Left lung (tissue), 10 donors: ENCODE results near the gene EGLN2. TPM values are rescaled to one million over a fixed set of nuclear protein-coding genes. Genes with fewer than 3 reads are reported as not detected.
"Not testable (repeated sequence)": the region's sequence is repeated elsewhere in the genome, so short reads cannot be mapped to it uniquely, and the experiment has no call there.

Experiments
- ATAC-seq: fragments of 200-7000 bp; cut with Tn5 transposase; one replicate; pipeline ENCODE4 v1.9.1; 2020; ENCODE audit warnings: moderate library complexity
- DNase-seq, 4 donors: peaks; one replicate each; pipeline ENCODE4 v3.0.0-alpha.2; 2013 to 2020
- H3K27ac ChIP-seq, 2 donors: fragments of 200-600 bp; sonication (generic) in 1 of 2; one replicate each; pipeline versions ENCODE4 v1.5.0 to v1.8.0; 2020 to 2021
- H3K27me3 ChIP-seq, 2 donors: fragments of 200-600 bp; sonication (generic) in 1 of 2; one replicate each; pipeline versions ENCODE4 v1.5.0 to v1.8.0; 2020 to 2021
- H3K36me3 ChIP-seq, 2 donors: fragments of 200-600 bp; sonication (generic) in 1 of 2; one replicate each; pipeline versions ENCODE4 v1.5.0 to v1.8.0; 2020 to 2021
- H3K4me1 ChIP-seq, 2 donors: fragments of 200-600 bp; one replicate each; pipeline ENCODE4 v1.8.0; 2021
- H3K4me3 ChIP-seq, 2 donors: fragments of 200-600 bp; sonication (generic) in 1 of 2; one replicate each; pipeline versions ENCODE4 v1.5.0 to v1.8.0; 2020 to 2021; ENCODE audit warnings: mild to moderate bottlenecking in 1 of 2
- H3K9me3 ChIP-seq, 2 donors: fragments of 200-600 bp; sonication (generic) in 1 of 2; one replicate each; pipeline versions ENCODE4 v1.5.0 to v1.8.0; 2020 to 2021
- intact Hi-C, 2 donors: fragments of 100-400 bp; cut with DNase I; formaldehyde crosslinking; loops; one replicate each; pipeline versions ENCODE4 v1.11.2 to v1.14.2; 2022
- polyA plus RNA-seq, 6 donors: library from polyadenylated mRNA; unstranded; fragments of 120-200 nt; gene quantifications; one replicate each; pipeline ENCODE4 v1.2.1, GENCODE V29; 2013; ENCODE audit not compliant: insufficient read length in 6 of 6
- total RNA-seq, 2 donors: library from RNA; stranded (reverse); fragmentation: NEBNext Ultra II Directional; extraction: Animal tissue kit (Norgen Biotek cat#: 25700); gene quantifications; one replicate each; pipeline ENCODE4 v1.2.1, GENCODE V29; 2021
- TF ChIP-seq, protein P1 (sequence below), 2 donors: fragments of 200-600 bp; sonication (generic) in 1 of 2; IDR thresholded peaks; one replicate each; pipeline versions ENCODE4 v1.5.0 to v1.8.0; 2021; ENCODE audit warnings: antibody characterized with exemption in 2 of 2
- donor health status: DM: no; HTN: yes; CAD: no.
- donor health status: DM: no; HTN: no; CAD: no.

EGLN2 gene
- total and polyA plus RNA-seq, 8 donors, result 57.0 to 150 (median 75.9) TPM

DNA sequence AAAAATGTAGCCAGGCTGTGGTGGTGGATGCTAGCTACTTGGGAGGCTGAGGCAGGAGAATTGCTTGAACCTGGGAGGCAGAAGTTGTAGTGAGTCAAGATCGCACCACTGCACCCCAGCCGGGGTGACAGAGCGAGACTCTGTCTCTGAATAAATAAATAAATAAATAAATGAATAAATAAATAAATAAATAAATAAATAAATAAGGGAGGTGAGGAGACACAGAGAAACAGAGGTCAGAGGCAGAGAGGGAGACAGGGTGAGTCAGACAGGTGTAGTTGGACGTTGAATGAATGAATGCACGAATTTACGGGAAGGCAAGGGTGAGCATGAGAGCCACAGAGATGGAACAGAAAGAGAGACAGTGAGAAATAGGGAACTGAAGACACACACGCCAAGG is 17.9 kb upstream of the EGLN2 start:
- Histone ChIP-seq H3K4me1 (peaks cover 7 to 22% of the 10 kb centered on the region in 2 donors), H3K27ac (no peak overlapping the region), H3K36me3 (peaks cover 0 to 31% of the 10 kb centered on the region in 2 donors), H3K9me3 (no peaks in the 10 kb centered on the region), H3K4me3 (no peak overlapping the region), H3K27me3 (no peaks in the 10 kb centered on the region)
- DNase-seq, result no peak
- no peak for ATAC-seq
- TF ChIP-seq, protein P1, sequence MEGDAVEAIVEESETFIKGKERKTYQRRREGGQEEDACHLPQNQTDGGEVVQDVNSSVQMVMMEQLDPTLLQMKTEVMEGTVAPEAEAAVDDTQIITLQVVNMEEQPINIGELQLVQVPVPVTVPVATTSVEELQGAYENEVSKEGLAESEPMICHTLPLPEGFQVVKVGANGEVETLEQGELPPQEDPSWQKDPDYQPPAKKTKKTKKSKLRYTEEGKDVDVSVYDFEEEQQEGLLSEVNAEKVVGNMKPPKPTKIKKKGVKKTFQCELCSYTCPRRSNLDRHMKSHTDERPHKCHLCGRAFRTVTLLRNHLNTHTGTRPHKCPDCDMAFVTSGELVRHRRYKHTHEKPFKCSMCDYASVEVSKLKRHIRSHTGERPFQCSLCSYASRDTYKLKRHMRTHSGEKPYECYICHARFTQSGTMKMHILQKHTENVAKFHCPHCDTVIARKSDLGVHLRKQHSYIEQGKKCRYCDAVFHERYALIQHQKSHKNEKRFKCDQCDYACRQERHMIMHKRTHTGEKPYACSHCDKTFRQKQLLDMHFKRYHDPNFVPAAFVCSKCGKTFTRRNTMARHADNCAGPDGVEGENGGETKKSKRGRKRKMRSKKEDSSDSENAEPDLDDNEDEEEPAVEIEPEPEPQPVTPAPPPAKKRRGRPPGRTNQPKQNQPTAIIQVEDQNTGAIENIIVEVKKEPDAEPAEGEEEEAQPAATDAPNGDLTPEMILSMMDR (IDR thresholded peaks at IDR 0.05), result no peak
- intact Hi-C loops, result no loop called here

DNA sequence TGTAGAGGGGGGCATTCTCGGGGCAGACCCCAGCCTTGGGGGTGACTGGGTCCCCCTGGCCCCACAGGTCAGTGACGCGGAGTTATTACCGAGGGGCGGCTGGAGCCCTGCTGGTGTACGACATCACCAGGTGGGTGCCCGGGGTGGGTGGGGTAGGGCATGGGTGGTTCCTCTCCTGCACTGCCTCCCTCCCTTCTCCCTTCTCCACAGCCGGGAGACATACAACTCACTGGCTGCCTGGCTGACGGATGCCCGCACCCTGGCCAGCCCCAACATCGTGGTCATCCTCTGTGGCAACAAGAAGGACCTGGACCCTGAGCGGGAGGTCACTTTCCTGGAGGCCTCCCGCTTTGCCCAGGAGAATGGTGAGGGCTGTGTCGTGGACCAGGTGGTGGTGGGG is 15.3 kb upstream of the EGLN2 start:
- peak in 1 of 4 donors; percentile 45 for DNase-seq
- TF ChIP-seq, protein P1 (IDR thresholded peaks at IDR 0.05), result no peak

DNA sequence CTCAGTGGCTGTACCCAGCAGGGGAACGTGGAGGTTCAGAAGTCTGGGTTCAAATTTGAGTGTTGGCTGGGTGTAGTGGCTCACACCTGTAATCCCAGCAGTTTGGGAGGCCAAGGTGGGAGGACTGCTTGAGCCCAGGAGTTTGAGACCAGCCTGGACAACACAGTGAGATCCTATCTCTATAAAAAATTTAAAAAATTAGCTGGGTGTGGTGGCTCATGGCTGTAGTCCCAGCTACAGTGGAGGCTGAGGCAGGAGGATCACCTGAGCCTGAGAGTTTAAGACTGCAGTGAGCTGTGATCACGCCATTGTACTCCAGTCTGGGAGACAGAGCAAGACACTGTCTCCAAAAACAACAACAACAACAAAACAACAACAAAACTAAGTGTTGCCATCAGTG is 14.8 kb upstream of the EGLN2 start:
- H3K9me3 ChIP-seq, DNase-seq, H3K4me1 ChIP-seq, H3K4me3 ChIP-seq, H3K27me3 ChIP-seq, H3K27ac ChIP-seq, intact Hi-C loops, ATAC-seq: not testable (repeated sequence)
- H3K36me3 ChIP-seq, result peaks cover 0 to 58% of the 10 kb centered on the region in 2 donors

More for the DNA sequence above, 15.3 kb upstream of the EGLN2 start:
- Histone ChIP-seq H3K27ac (no peak overlapping the region), H3K36me3 (peaks cover 0 to 55% of the 10 kb centered on the region in 2 donors), H3K4me3 (no peak overlapping the region), H3K9me3 (no peaks in the 10 kb centered on the region), H3K4me1 (peaks cover 0 to 11% of the 10 kb centered on the region in 2 donors), H3K27me3 (no peaks in the 10 kb centered on the region)
- intact Hi-C loops, result no loop called here
- ATAC-seq, result no peak

- Histone ChIP-seq H3K27ac (no peak overlapping the region), H3K9me3 (no peaks in the 10 kb centered on the region), H3K4me1 (no peaks in the 10 kb centered on the region), H3K4me3 (no peak overlapping the region), H3K27me3 (no peaks in the 10 kb centered on the region), H3K36me3 (peaks cover 0 to 68% of the 10 kb centered on the region in 2 donors)
- DNase-seq, result no peak
- intact Hi-C loops, result no loop called here
- ATAC-seq, result no peak
- TF ChIP-seq, protein P1 (IDR thresholded peaks at IDR 0.05), result no peak
These were observed 13.5 kb upstream of the EGLN2 start for GRCh38 chr19:40785526-40785925.

DNA sequence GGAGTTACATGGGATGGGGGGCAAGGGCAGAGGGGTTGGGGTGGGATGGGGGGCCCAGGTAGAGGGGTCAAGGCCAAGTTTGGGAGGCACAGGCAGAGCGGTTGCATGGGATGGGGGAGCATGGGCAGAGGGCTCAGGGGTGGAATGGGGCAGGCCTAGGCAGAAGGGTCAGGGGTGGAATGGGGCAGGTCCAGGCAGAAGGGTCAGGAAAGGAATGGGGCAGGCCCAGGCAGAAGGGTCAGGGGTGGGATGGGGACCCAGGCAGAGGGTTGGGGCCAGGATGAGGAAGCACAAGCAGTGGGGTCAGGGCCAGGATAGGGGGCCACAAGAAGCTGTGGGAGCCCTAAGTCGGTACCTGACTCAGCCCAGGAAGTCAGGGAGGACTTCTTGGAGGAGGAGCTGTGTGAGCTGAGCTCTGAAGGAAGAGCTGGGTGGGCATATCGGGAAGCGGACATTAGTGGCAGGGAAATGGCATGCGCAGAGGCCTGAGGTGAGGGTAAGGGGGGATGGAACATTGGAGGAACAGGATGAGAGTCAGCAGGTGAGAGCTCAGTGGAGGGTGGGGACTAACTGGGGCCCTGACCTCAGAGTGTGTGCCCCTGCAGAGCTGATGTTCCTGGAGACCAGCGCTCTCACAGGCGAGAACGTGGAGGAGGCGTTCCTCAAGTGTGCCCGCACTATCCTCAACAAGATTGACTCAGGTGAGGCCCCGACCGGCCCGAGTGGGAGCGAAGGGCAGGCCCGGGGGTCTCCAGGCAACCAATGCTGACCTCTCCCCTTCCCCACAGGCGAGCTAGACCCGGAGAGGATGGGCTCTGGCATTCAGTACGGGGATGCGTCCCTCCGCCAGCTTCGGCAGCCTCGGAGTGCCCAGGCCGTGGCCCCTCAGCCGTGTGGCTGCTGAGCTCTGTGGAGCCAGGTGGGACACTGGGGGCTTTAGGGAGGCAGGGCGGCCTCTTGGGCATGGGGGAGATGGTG is 12.6 kb upstream of the EGLN2 start:
- Histone ChIP-seq H3K9me3 (no peaks in the 10 kb centered on the region), H3K27ac (no peak overlapping the region), H3K27me3 (no peaks in the 10 kb centered on the region), H3K36me3 (peaks cover 0 to 77% of the 10 kb centered on the region in 2 donors), H3K4me1 (no peaks in the 10 kb centered on the region), H3K4me3 (no peak overlapping the region)
- DNase-seq, result peak in 1 of 4 donors; percentile 53
- no peak for ATAC-seq
- TF ChIP-seq, protein P1 (IDR thresholded peaks at IDR 0.05), result no peak
- intact Hi-C loops, result no loop called here
